Mesenchymal stem cell (in vitro differentiated cells and primary cell): Measurements from ENCODE around the gene VSX2.

ENCODE experiments used
- DNase-seq: peaks from one replicate; pipeline ENCODE4 v3.0.0-alpha.2; 2013
- H2AFZ ChIP-seq: one replicate; pipeline ENCODE4 v1.6.1; 2013; ENCODE audit warnings: low read depth, mild to moderate bottlenecking, control low read depth, inconsistent platforms, low read length, moderate library complexity
- H2AK5ac ChIP-seq: 2 replicates; pipeline ENCODE4 v1.6.1; 2013; ENCODE audit warnings: low read length, moderate library complexity, mild to moderate bottlenecking, inconsistent platforms; ENCODE audit not compliant: severe bottlenecking
- H2BK120ac ChIP-seq: one replicate; pipeline ENCODE4 v1.6.1; 2013; ENCODE audit warnings: low read depth, mild to moderate bottlenecking, inconsistent platforms, low read length, moderate library complexity
- H2BK12ac ChIP-seq, 2 experiments: one replicate each; pipeline ENCODE4 v1.6.1; 2013; ENCODE audit warnings: inconsistent platforms in 2 of 2, low read length in 2 of 2, mild to moderate bottlenecking in 2 of 2, moderate library complexity in 2 of 2, control low read depth in 1 of 2
- H2BK15ac ChIP-seq: one replicate; pipeline ENCODE4 v1.6.1; 2013; ENCODE audit warnings: mild to moderate bottlenecking, low read depth, inconsistent platforms; ENCODE audit not compliant: poor library complexity, severe bottlenecking
- H2BK5ac ChIP-seq: 2 replicates; pipeline ENCODE4 v1.6.1; 2013; ENCODE audit warnings: low read depth, mild to moderate bottlenecking, low read length, control low read depth, inconsistent platforms; ENCODE audit not compliant: poor library complexity, severe bottlenecking
- H3K14ac ChIP-seq, 2 experiments: one replicate each; pipeline ENCODE4 v1.6.1; 2013; ENCODE audit warnings: inconsistent platforms in 2 of 2, low read length in 2 of 2, control low read depth in 1 of 2, mild to moderate bottlenecking in 1 of 2, moderate library complexity in 1 of 2
- H3K18ac ChIP-seq, 2 experiments: one replicate each; pipeline ENCODE4 v1.6.1; 2013; ENCODE audit warnings: inconsistent platforms in 2 of 2, low read length in 2 of 2, control low read depth in 1 of 2, low read depth in 1 of 2, mild to moderate bottlenecking in 1 of 2
- H3K23ac ChIP-seq, 2 experiments: one replicate each; pipeline ENCODE4 v1.6.1; 2013; ENCODE audit warnings: inconsistent platforms in 2 of 2, low read length in 2 of 2, mild to moderate bottlenecking in 2 of 2, moderate library complexity in 2 of 2, control low read depth in 1 of 2
- H3K27ac ChIP-seq: 2 replicates; pipeline ENCODE4 v1.5.1; 2013; ENCODE audit warnings: mild to moderate bottlenecking, moderate library complexity, low read length, control low read depth, inconsistent platforms; ENCODE audit not compliant: poor library complexity, severe bottlenecking
- H3K27me3 ChIP-seq, 2 experiments: 2 replicates each; pipeline versions ENCODE4 v1.6.1 to v1.7.0; 2013; ENCODE audit warnings: low read length in 2 of 2, mild to moderate bottlenecking in 2 of 2, moderate library complexity in 2 of 2, control low read depth in 1 of 2, inconsistent platforms in 1 of 2; ENCODE audit not compliant: control insufficient read depth in 1 of 2, insufficient read depth in 1 of 2
- H3K36me3 ChIP-seq, 2 experiments: 2 replicates each; pipeline versions ENCODE4 v1.6.1 to v1.7.0; 2013; ENCODE audit warnings: low read length in 2 of 2, control low read depth in 1 of 2, inconsistent platforms in 1 of 2, low read depth in 1 of 2, mild to moderate bottlenecking in 1 of 2; ENCODE audit not compliant: insufficient read depth in 2 of 2, control insufficient read depth in 1 of 2
- H3K4ac ChIP-seq, 2 experiments: one replicate each; pipeline ENCODE4 v1.6.1; 2013; ENCODE audit warnings: inconsistent platforms in 2 of 2, low read length in 2 of 2, mild to moderate bottlenecking in 2 of 2, moderate library complexity in 2 of 2, control low read depth in 1 of 2, low read depth in 1 of 2
- H3K4me1 ChIP-seq: 2 replicates; pipeline ENCODE4 v1.6.1; 2013; ENCODE audit warnings: low read depth, low read length, control low read depth; ENCODE audit not compliant: control insufficient read depth, insufficient read depth
- H3K4me2 ChIP-seq: 2 replicates; pipeline ENCODE4 v1.6.1; 2013; ENCODE audit warnings: low read length, mild to moderate bottlenecking, inconsistent platforms; ENCODE audit not compliant: poor library complexity, severe bottlenecking
- H3K4me3 ChIP-seq, 2 experiments: 2 replicates each; pipeline versions ENCODE4 v1.5.1 to v1.7.0; 2013; ENCODE audit warnings: low read length in 2 of 2, mild to moderate bottlenecking in 2 of 2, control low read depth in 1 of 2, low read depth in 1 of 2; ENCODE audit not compliant: insufficient read depth in 1 of 2
- H3K79me1 ChIP-seq: replicated peaks from 2 replicates; pipeline ENCODE4 v1.6.1; 2013; ENCODE audit warnings: mild to moderate bottlenecking, control low read depth, low read length, inconsistent platforms; ENCODE audit not compliant: poor library complexity, severe bottlenecking
- H3K9ac ChIP-seq: 2 replicates; pipeline ENCODE4 v1.7.0; 2013; ENCODE audit warnings: mild to moderate bottlenecking, low read length, moderate library complexity
- H3K9me3 ChIP-seq: 2 replicates; pipeline ENCODE4 v1.7.0; 2013; ENCODE audit warnings: mild to moderate bottlenecking, low read length; ENCODE audit not compliant: control insufficient read depth
- H4K8ac ChIP-seq: one replicate; pipeline ENCODE4 v1.6.1; 2013; ENCODE audit warnings: inconsistent platforms, mild to moderate bottlenecking, low read length, moderate library complexity
- H4K91ac ChIP-seq: one replicate; pipeline ENCODE4 v1.6.1; 2013; ENCODE audit warnings: mild to moderate bottlenecking, low read length, inconsistent platforms
- WGBS: methylation state at CpG from one replicate; pipeline ENCODE4 v1.1.7; 2013; ENCODE audit warnings: mixed read lengths; 5-methylcytosine and 5-hydroxymethylcytosine counted together

The VSX2 gene

GRCh38 chr14:74289801-74290200 is 50.6 kb downstream of the VSX2 start:
- Histone ChIP-seq H3K4ac (no peak overlapping the region), H3K14ac (no peak overlapping the region), H3K4me1 (no peaks in the 10 kb centered on the region), H3K4me3 (no peak overlapping the region), H3K9ac (no peak overlapping the region), H3K27me3 (no peaks in the 10 kb centered on the region), H3K18ac (no peak overlapping the region), H2BK5ac (no peak overlapping the region), H3K27ac (no peak overlapping the region), H2AFZ (no peak overlapping the region), H2BK12ac (no peak overlapping the region), H3K79me1 (peaks cover 49% of the 10 kb centered on the region), H2AK5ac (no peak overlapping the region), H2BK120ac (no peak overlapping the region), H3K23ac (no peak overlapping the region), H3K9me3 (no peaks in the 10 kb centered on the region), H4K8ac (no peak overlapping the region), H3K4me2 (no peak overlapping the region), H4K91ac (no peak overlapping the region), H3K36me3 (peaks cover 79 to 87% of the 10 kb centered on the region in 2 experiments), H2BK15ac (no peak overlapping the region)
- 97% methylated on average over 5 of the region's 5 CpGs for WGBS
- DNase-seq: no peak

- Histone ChIP-seq H3K9ac (no peak overlapping the region), H2BK120ac (no peak overlapping the region), H3K4me2 (no peak overlapping the region), H3K9me3 (no peaks in the 10 kb centered on the region), H3K79me1 (peaks cover 54% of the 10 kb centered on the region), H2BK12ac (no peak overlapping the region), H3K14ac (no peak overlapping the region), H4K91ac (no peak overlapping the region), H2BK15ac (no peak overlapping the region), H3K4ac (no peak overlapping the region), H3K4me1 (no peaks in the 10 kb centered on the region), H2BK5ac (no peak overlapping the region), H3K27ac (no peak overlapping the region), H2AK5ac (no peak overlapping the region), H3K36me3 (peaks cover 84 to 88% of the 10 kb centered on the region in 2 experiments), H3K18ac (no peak overlapping the region), H3K27me3 (no peaks in the 10 kb centered on the region), H4K8ac (no peak overlapping the region), H3K23ac (no peak overlapping the region), H3K4me3 (no peak overlapping the region), H2AFZ (no peak overlapping the region)
- DNase-seq: peak; percentile 30
- WGBS: 72% methylated on average over 6 of the region's 7 CpGs
These were observed 51.2 kb downstream of the VSX2 start for GRCh38 chr14:74290415-74290814.

DNA sequence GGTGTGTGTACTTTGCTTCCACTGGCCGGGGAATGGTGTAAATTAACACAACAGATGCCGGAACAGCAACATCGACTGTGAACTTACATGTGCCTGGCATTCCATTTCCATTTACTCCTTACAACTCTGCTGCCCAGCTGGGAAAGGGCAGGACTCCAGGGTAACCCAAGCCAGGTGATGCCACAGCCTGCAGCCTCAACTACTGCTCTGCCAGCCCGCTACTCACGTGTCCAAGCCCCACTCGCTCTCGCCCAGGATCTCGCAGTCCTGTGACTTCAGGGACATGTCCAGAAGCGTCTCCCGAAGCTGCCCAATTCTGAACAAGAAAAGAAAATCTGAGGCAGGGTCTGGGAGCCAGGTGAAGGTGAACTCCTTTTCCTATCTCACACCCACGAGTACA is 52.8 kb downstream of the VSX2 start:
- Histone ChIP-seq H3K23ac (no peak overlapping the region), H3K14ac (no peak overlapping the region), H4K8ac (no peak overlapping the region), H3K27me3 (no peaks in the 10 kb centered on the region), H3K4me2 (no peak overlapping the region), H3K4me1 (no peaks in the 10 kb centered on the region), H2AFZ (no peak overlapping the region), H3K4me3 (no peak overlapping the region), H2BK15ac (no peak overlapping the region), H2AK5ac (no peak overlapping the region), H2BK5ac (no peak overlapping the region), H3K27ac (no peak overlapping the region), H4K91ac (no peak overlapping the region), H3K9ac (no peak overlapping the region), H2BK120ac (no peak overlapping the region), H3K4ac (no peak overlapping the region), H3K9me3 (no peaks in the 10 kb centered on the region), H2BK12ac (no peak overlapping the region), H3K36me3 (peaks cover 87 to 88% of the 10 kb centered on the region in 2 experiments), H3K18ac (no peak overlapping the region), H3K79me1 (peaks cover 68% of the 10 kb centered on the region)
- no peak for DNase-seq
- WGBS: 83% methylated on average over 11 of the region's 11 CpGs

DNA sequence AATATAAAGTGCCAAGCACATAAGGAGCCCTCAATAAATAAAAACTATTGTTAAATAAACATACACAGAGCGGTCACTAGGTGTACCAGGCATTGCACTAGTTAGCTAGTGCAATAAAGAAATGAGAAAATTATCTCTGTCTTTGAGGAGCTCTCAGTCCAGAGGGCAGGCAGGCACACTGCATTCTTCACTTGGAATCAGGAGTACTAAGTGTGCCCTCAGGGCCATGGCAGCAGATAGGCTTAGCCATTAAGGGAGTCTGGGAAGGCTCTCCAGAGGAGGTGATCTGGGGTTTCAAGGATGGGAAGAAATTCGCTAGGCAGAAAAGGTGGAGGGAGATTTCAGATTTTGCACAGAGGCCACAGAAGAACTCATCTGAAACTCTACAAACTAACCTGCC is 54.4 kb downstream of the VSX2 start:
- Histone ChIP-seq H3K9ac (no peak overlapping the region), H3K27ac (no peak overlapping the region), H2AK5ac (no peak overlapping the region), H4K8ac (no peak overlapping the region), H3K9me3 (no peaks in the 10 kb centered on the region), H3K18ac (no peak overlapping the region), H2BK5ac (no peak overlapping the region), H3K36me3 (peaks cover 81 to 84% of the 10 kb centered on the region in 2 experiments), H2BK12ac (no peak overlapping the region), H4K91ac (no peak overlapping the region), H3K79me1 (peaks cover 64% of the 10 kb centered on the region), H3K4me1 (peaks cover 2% of the 10 kb centered on the region), H2BK120ac (no peak overlapping the region), H3K4me3 (no peak overlapping the region), H3K27me3 (no peaks in the 10 kb centered on the region), H2AFZ (no peak overlapping the region), H2BK15ac (no peak overlapping the region), H3K4me2 (no peak overlapping the region), H3K14ac (no peak overlapping the region), H3K23ac (no peak overlapping the region), H3K4ac (no peak overlapping the region)
- WGBS: 98% methylated on average over 2 of the region's 2 CpGs
- no peak for DNase-seq
